Activated CD4-positive, alpha-beta T cell treated with anti-CD3 and anti-CD28 coated beads for 36 hours (primary cell): ENCODE data around the gene KRTAP5-11. TPM values are rescaled to one million over a fixed set of nuclear protein-coding genes. Genes with fewer than 3 reads are reported as not detected.
"Not testable (repeated sequence)": the region's sequence is repeated elsewhere in the genome, so short reads cannot be mapped to it uniquely, and the experiment has no call there.

ENCODE experiments used
- ATAC-seq: fragments of 200-7000 bp; cut with Tn5 transposase; one replicate; pipeline ENCODE4 v1.10.0; 2021; ENCODE audit warnings: mild to moderate bottlenecking, moderate library complexity
- CTCF ChIA-PET: fragments of 350-600 bp; sonication (Branson Sonifier 250); formaldehyde crosslinking; loops from one replicate; lab custom pipeline; 2021; ENCODE audit warnings: antibody characterized with exemption; lab: Charles Lee
- POLR2A ChIA-PET: fragments of 350-600 bp; sonication (Branson Sonifier 250); formaldehyde crosslinking; loops from one replicate; lab custom pipeline; 2021; ENCODE audit warnings: antibody characterized with exemption, inconsistent platforms; lab: Charles Lee
- DNase-seq: peaks from one replicate; pipeline ENCODE4 v3.0.0-alpha.2; 2020
- H3K27ac Mint-ChIP-seq: one replicate; pipeline ENCODE4 v1.8.0; 2021; ENCODE audit warnings: mixed read lengths
- H3K27me3 Mint-ChIP-seq: one replicate; pipeline ENCODE4 v1.8.0; 2021; ENCODE audit warnings: mixed read lengths
- H3K36me3 Mint-ChIP-seq: one replicate; pipeline ENCODE4 v1.8.0; 2021; ENCODE audit warnings: low read depth, mixed read lengths
- H3K4me1 Mint-ChIP-seq: one replicate; pipeline ENCODE4 v1.8.0; 2021; ENCODE audit warnings: mixed read lengths
- H3K4me3 Mint-ChIP-seq: one replicate; pipeline ENCODE4 v1.8.0; 2021; ENCODE audit warnings: mild to moderate bottlenecking, moderate library complexity, mixed read lengths
- H3K9me3 Mint-ChIP-seq: one replicate; pipeline ENCODE4 v1.8.0; 2021; ENCODE audit warnings: low read depth, mixed read lengths
- intact Hi-C, 2 experiments: fragments of 100-400 bp; cut with DNase I in 1 of 2; cut with micrococcal nuclease in 1 of 2; formaldehyde crosslinking; loops; one replicate each; pipeline versions ENCODE4 v1.14.2 to v1.15.1; 2022 to 2024; cut with DNase I, micrococcal nuclease
- total RNA-seq, 2 experiments: library from RNA; stranded (reverse); gene quantifications; one replicate each; pipeline ENCODE4 v1.2.3, GENCODE V29; 2021

KRTAP5-11 gene
- total RNA-seq, 2 experiments from 2014 or later: not detected

DNA sequence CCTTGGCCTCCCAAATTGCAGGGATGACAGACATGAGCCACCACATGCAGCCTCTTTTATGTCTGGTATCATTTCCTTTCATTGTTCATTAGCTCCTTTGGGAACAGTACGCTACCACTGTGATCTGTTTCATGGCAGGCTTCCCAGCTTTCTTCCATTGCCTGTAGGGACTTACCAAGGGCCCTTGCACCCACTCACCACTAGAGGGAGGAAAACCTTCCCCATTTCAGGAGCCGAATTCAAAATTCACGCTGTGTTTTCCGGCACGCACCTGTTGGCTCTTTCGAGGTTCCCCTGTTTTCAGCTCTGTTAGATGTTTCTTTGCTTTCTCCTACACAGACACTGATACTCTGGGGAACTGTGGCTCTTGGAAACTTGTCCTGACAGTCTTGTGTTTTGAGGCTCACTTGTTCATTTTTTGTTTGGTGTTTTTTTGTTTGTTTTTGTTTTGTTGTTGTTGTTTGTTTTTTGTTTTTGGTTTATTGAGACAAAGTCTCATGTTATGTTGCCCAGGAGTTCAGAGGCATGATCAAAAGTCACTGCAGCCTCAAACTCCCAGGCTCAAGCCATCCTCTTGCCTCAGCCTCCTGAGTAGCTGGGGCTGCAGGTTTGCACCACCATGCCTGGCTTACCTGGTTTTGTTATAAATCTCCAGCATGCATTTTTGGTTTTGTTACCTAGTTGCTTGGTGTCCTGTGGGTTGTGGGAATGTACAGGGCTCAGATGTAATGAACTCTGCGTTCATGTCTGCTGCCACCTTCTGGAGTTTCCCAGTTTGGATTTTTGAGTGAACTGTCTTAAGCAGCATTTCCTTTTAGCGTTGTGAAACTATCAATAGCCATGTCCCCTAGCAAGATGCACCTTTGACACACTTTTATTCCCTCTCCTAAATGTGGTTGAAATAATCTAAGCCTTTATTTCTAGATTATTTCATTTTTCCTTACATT, 2.3 kb downstream of the KRTAP5-11 start:
- ATAC-seq (no peak), DNase-seq (peak; percentile 44)
- CTCF ChIA-PET: interaction anchor here (1.0 kb wide), 1 partner anchor 17 kb away, joined by 3 read pairs; no protein-coding TSS in a partner anchor
- intact Hi-C loops: loop anchor here in 1 of 2 experiments (1.0 kb wide), 1 partner anchor 10 kb away; no protein-coding TSS in a partner anchor
- no peaks in the 10 kb centered on the region for H3K9me3 Mint-ChIP-seq
- no peak overlapping the region for H3K4me3 Mint-ChIP-seq
- no peaks in the 10 kb centered on the region for H3K36me3 Mint-ChIP-seq
- peaks cover 24% of the 10 kb centered on the region for H3K27me3 Mint-ChIP-seq
- POLR2A ChIA-PET: no interaction called here
- no peak overlapping the region for H3K27ac Mint-ChIP-seq
- H3K4me1 Mint-ChIP-seq: peaks cover 2% of the 10 kb centered on the region

DNA sequence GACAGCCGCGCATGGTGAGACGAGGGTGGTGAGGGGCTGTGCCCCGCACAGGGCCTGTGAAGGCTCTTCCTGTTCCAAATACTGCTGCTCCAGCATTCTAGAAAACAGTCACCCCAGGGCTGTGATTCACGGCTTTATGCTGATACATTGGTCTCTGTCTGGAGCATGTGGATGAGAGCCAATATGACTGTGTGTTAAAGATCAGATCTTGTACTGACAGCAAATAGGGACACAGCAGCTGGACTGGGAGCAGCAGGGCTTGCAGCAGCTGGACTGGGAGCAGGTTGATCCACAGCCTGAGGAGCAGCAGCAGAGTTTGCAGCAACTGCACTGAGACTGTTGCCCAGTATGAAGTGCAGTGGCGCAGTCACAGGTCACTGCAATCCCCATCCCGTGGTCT, 3.2 kb downstream of the KRTAP5-11 start:
- DNase-seq, H3K9me3 Mint-ChIP-seq, H3K4me3 Mint-ChIP-seq, ATAC-seq, H3K27ac Mint-ChIP-seq, intact Hi-C loops, H3K4me1 Mint-ChIP-seq, H3K36me3 Mint-ChIP-seq, POLR2A ChIA-PET: not testable (repeated sequence)
- CTCF ChIA-PET: interaction anchor here (1.0 kb wide), 1 partner anchor 16 kb away, joined by 3 read pairs; no protein-coding TSS in a partner anchor
- H3K27me3 Mint-ChIP-seq: peaks cover 24% of the 10 kb centered on the region

DNA sequence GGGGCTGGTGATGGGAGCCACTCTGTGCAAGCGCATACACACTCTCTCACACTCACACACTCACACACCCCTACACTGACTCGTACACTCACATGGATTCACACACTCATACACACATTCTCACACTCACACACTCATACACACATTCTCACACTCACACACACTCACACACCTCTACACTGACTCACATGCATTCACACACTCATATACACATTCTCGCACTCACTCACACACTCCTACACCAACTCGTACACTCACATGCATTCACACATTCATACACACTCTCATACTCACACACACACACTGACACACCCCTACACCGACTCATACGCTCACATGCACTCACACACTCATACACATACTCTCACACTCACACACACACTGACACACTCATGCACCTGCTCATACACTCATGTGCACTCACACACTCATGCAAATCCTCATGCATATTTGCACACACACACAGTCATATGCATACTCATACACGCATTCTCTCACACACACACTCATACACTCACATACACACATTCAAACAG, 5.1 kb downstream of the KRTAP5-11 start:
- Mint-ChIP-seq H3K27ac (no peak overlapping the region), H3K27me3 (peaks cover 22% of the 10 kb centered on the region), H3K9me3 (no peaks in the 10 kb centered on the region), H3K4me1 (peaks cover 2% of the 10 kb centered on the region), H3K36me3 (no peaks in the 10 kb centered on the region), H3K4me3 (no peak overlapping the region)
- CTCF ChIA-PET: no interaction called here
- POLR2A ChIA-PET: no interaction called here
- no peak for ATAC-seq
- no peak for DNase-seq
- intact Hi-C loops: loop anchor here in 1 of 2 experiments (1.0 kb wide), 1 partner anchor 9 kb away; no protein-coding TSS in a partner anchor

DNA sequence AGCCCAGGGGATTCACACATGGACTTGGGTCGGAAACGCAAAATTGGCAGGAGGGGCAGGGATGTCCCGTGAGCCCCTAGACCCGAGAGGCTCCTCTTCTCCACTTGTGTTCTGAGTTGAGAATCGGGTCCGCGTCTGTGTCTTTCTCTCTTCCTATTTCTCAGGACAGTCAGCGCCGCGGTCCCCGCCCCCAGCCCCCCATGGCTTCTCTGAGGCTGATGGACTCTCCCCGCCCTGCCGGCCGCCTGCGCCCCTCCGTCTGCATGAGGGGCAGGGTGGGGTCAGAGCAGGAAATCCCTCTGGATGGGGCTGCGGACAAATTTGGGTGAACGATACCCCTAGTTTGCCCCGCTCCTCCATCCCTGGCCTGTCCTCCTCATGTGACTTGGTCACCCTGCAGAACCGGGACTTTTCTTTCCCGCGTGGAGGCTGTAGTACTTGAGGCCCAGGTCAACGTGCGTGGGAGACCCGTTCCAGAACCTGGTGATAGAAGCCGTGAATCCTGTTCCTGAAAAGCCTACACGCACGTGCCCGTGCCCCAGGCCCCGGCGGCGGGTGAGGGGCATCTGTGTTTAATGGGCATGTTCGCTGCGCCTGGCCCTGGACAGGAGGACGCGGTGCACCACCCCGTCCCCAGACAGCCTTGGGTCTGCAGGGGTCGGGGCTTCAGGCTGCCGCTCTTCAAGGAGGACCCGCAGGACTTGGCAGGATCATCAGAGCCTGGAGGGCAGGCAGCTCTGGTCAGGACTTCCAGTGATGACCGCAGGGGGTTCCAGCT, 5.8 kb downstream of the KRTAP5-11 start:
- H3K36me3 Mint-ChIP-seq, H3K4me3 Mint-ChIP-seq, intact Hi-C loops, CTCF ChIA-PET, H3K9me3 Mint-ChIP-seq, H3K4me1 Mint-ChIP-seq, ATAC-seq, DNase-seq, H3K27ac Mint-ChIP-seq, POLR2A ChIA-PET: not testable (repeated sequence)
- peaks cover 19% of the 10 kb centered on the region for H3K27me3 Mint-ChIP-seq

DNA sequence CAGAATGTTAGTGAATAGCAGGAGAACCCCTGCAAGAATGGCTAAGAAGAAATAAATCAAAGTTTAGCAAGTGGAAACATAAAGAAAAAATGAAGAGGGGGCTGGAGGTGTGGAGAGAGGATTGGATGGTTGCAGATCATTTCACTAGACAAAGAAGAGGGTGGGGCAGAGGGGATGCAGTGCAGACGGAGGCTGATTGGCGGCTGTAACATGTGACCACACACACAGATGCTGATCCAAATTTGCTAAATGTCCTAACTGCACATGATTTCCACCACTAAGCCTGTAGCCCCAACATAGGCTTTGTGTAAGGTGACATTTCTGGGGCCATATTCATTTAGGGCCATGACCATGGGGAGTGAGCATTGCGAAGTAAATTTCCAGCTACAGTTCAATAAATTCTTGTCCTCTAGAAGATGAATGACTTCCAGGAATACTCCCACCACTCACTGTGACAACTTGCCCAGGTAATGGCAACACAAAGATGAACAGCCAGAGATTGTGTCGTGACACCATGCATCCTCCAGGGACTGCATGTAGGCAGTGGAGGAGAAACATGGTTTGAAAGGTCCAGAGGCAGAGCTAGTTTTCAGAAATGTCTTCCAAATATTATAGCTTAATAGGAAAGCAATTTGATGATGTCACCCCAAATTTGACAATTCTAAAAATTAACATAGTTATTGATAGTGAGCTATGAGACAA, 6.8 kb downstream of the KRTAP5-11 start:
- H3K27ac Mint-ChIP-seq: no peak overlapping the region
- POLR2A ChIA-PET: no interaction called here
- H3K36me3 Mint-ChIP-seq: no peaks in the 10 kb centered on the region
- H3K27me3 Mint-ChIP-seq: peaks cover 9% of the 10 kb centered on the region
- DNase-seq (no peak), ATAC-seq (no peak)
- peaks cover 2% of the 10 kb centered on the region for H3K4me1 Mint-ChIP-seq
- CTCF ChIA-PET: no interaction called here
- H3K9me3 Mint-ChIP-seq: no peaks in the 10 kb centered on the region
- intact Hi-C loops: no loop called here
- H3K4me3 Mint-ChIP-seq: no peak overlapping the region

DNA sequence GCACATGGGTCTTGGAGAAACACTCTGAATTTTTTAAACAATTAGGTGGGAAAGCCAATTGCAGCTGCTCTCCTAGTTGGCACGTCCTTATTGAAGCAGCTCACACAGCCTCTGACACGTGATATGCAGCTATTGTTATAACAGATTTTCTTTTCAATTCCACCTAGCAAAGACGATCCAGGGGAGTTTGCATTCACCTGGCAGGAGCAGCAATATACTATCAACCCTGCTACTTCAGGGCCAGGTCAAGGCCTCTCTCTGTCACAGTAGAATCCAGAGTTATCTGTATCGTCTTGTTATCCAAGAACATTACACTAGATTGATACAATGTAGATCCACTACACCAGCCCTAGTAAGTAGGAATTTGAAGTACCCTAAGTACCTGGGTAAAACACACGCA, 8.3 kb downstream of the KRTAP5-11 start:
- Mint-ChIP-seq H3K27ac (no peak overlapping the region), H3K9me3 (no peaks in the 10 kb centered on the region), H3K27me3 (peaks cover 10% of the 10 kb centered on the region), H3K4me3 (no peak overlapping the region), H3K36me3 (no peaks in the 10 kb centered on the region), H3K4me1 (no peaks in the 10 kb centered on the region)
- DNase-seq (no peak), ATAC-seq (no peak)
- CTCF ChIA-PET: interaction anchor here (0.9 kb wide), 1 partner anchor 22 kb away, joined by 3 read pairs; no protein-coding TSS in a partner anchor
- POLR2A ChIA-PET: no interaction called here
- intact Hi-C loops: no loop called here

DNA sequence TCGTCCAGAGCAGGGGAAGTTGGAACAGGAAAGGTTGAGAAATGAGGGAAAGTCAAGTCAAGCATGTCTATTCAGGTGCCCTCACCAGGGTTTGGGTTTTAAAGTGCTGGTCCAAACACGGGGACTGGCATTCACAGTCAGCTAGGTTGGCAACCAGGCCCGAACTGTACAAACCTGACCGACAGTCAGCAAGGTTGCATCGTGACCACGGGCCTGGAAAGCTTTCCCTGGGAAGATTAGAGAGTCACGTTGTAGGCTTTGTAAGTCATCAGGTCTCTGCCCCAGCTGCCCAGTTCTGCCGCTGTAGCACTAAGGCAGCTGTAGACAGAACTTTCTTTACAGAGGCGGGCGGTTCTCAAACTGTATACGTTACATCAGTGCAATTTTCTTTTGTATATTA, 9.9 kb downstream of the KRTAP5-11 start:
- no peaks in the 10 kb centered on the region for H3K4me1 Mint-ChIP-seq
- no peak overlapping the region for H3K27ac Mint-ChIP-seq
- ChIA-PET POLR2A (no interaction called here), CTCF (no interaction called here)
- H3K9me3 Mint-ChIP-seq: no peaks in the 10 kb centered on the region
- no peak overlapping the region for H3K4me3 Mint-ChIP-seq
- intact Hi-C loops: no loop called here
- no peaks in the 10 kb centered on the region for H3K36me3 Mint-ChIP-seq
- DNase-seq (no peak), ATAC-seq (no peak)
- H3K27me3 Mint-ChIP-seq: peaks cover 12% of the 10 kb centered on the region

DNA sequence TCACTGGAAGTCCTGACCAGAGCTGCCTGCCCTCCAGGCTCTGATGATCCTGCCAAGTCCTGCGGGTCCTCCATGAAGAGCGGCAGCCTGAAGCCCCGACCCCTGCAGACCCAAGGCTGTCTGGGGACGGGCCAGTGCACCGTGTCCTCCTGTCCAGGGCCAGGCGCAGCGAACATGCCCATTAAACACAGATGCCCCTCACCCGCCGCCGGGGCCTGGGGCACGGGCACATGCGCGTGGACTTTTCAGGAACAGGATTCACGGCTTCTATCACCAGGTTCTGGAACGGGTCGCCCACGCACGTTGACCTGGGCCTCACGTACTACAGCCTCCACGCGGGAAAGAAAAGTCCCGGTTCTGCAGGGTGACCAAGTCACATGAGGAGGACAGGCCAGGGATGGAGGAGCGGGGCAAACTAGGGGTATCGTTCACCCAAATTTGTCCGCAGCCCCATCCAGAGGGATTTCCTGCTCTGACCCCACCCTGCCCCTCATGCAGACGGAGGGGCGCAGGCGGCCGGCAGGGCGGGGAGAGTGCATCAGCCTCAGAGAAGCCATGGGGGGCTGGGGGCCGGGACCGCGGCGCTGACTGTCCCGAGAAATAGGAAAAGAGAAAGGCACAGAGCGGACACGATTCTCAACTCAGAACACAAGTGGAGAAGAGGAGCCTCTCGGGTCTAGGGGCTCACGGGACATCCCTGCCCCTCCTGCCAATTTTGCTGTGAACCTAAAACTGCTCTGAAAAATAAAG, 11.4 kb downstream of the KRTAP5-11 start:
- POLR2A ChIA-PET, intact Hi-C loops, DNase-seq, H3K36me3 Mint-ChIP-seq, H3K9me3 Mint-ChIP-seq, H3K4me1 Mint-ChIP-seq, H3K4me3 Mint-ChIP-seq, H3K27ac Mint-ChIP-seq, ATAC-seq: not testable (repeated sequence)
- peaks cover 21% of the 10 kb centered on the region for H3K27me3 Mint-ChIP-seq
- CTCF ChIA-PET: interaction anchor here (0.6 kb wide), 1 partner anchor 21 kb away, joined by 4 read pairs; no protein-coding TSS in a partner anchor

DNA sequence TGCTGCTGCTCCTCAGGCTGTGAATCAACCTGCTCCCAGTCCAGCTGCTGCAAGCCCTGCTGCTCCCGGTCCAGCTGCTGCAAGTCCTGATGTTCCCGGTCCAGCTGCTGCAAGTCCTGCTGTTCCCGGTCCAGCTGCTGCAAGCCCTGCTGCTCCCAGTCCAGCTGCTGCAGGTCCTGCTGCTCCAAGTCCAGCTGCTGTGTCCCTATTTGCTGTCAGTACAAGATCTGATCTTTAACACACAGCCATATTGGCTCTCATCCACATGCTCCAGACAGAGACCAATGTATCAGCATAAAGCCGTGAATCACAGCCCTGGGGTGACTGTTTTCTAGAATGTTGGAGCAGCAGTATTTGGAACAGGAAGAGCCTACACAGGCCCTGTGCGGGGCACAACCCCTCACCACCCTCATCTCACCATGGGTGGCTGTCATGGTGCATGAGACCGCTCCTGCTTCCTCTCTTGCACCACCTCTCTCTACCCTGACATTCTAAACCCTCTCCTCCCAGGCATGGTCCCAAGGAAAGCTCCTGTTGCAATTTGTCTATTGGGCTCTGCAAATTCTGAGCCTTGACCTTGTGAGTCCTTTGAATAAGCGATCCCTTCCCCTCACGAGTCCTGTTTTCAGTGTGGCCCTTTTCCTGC, 13.8 kb downstream of the KRTAP5-11 start:
- H3K36me3 Mint-ChIP-seq: no peaks in the 10 kb centered on the region
- H3K4me1 Mint-ChIP-seq: no peaks in the 10 kb centered on the region
- H3K9me3 Mint-ChIP-seq: no peaks in the 10 kb centered on the region
- no peak overlapping the region for H3K4me3 Mint-ChIP-seq
- POLR2A ChIA-PET: no interaction called here
- intact Hi-C loops: loop anchor here in 1 of 2 experiments (1.0 kb wide), 1 partner anchor 9 kb away; no protein-coding TSS in a partner anchor
- no peak overlapping the region for H3K27ac Mint-ChIP-seq
- CTCF ChIA-PET: no interaction called here
- peaks cover 27% of the 10 kb centered on the region for H3K27me3 Mint-ChIP-seq
- DNase-seq: no peak
- ATAC-seq: no peak

DNA sequence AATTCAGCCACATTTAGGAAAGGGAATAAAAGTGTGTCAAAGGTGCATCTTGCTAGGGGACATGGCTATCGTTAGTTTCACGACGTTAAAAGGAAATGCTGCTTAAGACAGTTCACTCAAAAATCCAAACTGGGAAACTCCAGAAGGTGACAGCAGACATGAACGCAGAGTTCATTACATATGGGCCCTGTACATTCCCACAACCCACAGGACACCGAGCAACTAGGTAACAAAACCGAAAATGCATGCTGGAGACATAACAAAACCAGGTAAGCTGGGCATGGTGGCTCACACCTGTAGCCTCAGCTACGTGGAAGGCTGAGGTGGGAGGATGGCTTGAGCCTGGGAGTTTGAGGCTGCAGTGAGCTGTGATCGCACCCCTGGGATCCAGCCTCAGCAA, 15.0 kb downstream of the KRTAP5-11 start:
- intact Hi-C loops: loop anchor here in 1 of 2 experiments (1.0 kb wide), 1 partner anchor 11 kb away; no protein-coding TSS in a partner anchor
- H3K27ac Mint-ChIP-seq, H3K4me1 Mint-ChIP-seq, DNase-seq, H3K9me3 Mint-ChIP-seq, H3K36me3 Mint-ChIP-seq, CTCF ChIA-PET, H3K4me3 Mint-ChIP-seq, POLR2A ChIA-PET, ATAC-seq: not testable (repeated sequence)
- H3K27me3 Mint-ChIP-seq: peaks cover 35% of the 10 kb centered on the region
